SU-DHL-6 (cell line): ENCODE data around the gene PLEKHJ1.

Experiments
- CTCF ChIP-seq: fragments of 200-600 bp; sonication (generic); IDR thresholded peaks from one replicate; pipeline ENCODE4 v1.5.1; 2017; ENCODE audit warnings: antibody characterized with exemption, mild to moderate bottlenecking, low read length, moderate library complexity; ENCODE audit not compliant: insufficient read depth, poor library complexity, severe bottlenecking
- EZH2phosphoT487 ChIP-seq: fragments of 200-600 bp; sonication (generic), shearing (Covaris generic); conservative IDR thresholded peaks from 2 replicates; pipeline ENCODE4 v1.6.1; 2018; ENCODE audit warnings: mild to moderate bottlenecking, antibody characterized with exemption, low read length, moderate library complexity, mixed read lengths

- no peak for TF ChIP-seq CTCF
- TF ChIP-seq EZH2phosphoT487, result no peak
Observed at GRCh38 chr19:2250766-2251105, 14.6 kb upstream of the PLEKHJ1 start.
